ENCODE measurements around the gene RHOBTB1.
A peak's percentile ranks its signal among the peaks of the same experiment; 100 is the strongest.

RHOBTB1 gene

GRCh38 chr10:60828489-60828852, 115.5 kb downstream of the RHOBTB1 start:
- Histone ChIP-seq H3K79me2 (ENCODE audit: insufficient read depth, low read length) (no peaks in the 10 kb centered on the region), H3K9me3 (ENCODE audit: insufficient read depth, low read length, severe bottlenecking) (no peaks in the 10 kb centered on the region), H3K36me3 (ENCODE audit: insufficient read depth, low read length) (no peaks in the 10 kb centered on the region), H3K4me2 (ENCODE audit: insufficient read depth, low read length) (peak overlapping the region; percentile 41; the same call in 1 of the 2 replicates), H3K27me3 (ENCODE audit: insufficient read depth, low read length, poor library complexity) (no peaks in the 10 kb centered on the region), H4K20me1 (ENCODE audit: insufficient read depth, low read length) (no peaks in the 10 kb centered on the region), H3K4me1 (ENCODE audit: insufficient read depth, low read length) (peaks cover 27% of the 10 kb centered on the region), H3K27ac (ENCODE audit: low read length) (peak overlapping the region; percentile 50), H3K4me3 (ENCODE audit: low read depth in 1 of 2, low read length in 2 of 2) (0 out of 4 replicates have a peak overlapping the region, but pooled peaks of 1 of the 2 experiments have one; percentile 6), H2AFZ (ENCODE audit: low read depth, low read length) (no peak overlapping the region; the same call in 1 of the 2 replicates), H3K9ac (ENCODE audit: low read depth, low read length) (no peak overlapping the region)
- no peak for TF ChIP-seq CTCF (IDR thresholded peaks at IDR 0.05; ENCODE audit: borderline replicate concordance, extremely low read depth, low read length, poor library complexity, severe bottlenecking)
- no peak for TF ChIP-seq EZH2 (IDR thresholded peaks at IDR 0.05; ENCODE audit: borderline replicate concordance, low read depth, low read length, severe bottlenecking)
- DNase-seq, result no peak
- peak; percentile 46; the same call in 1 of the 3 replicates for ATAC-seq (ENCODE audit: insufficient read depth, low read depth)

- ATAC-seq (ENCODE audit: insufficient read depth, low read depth) (peak; percentile 79), DNase-seq (peak; percentile 20)
- peak overlapping the region; percentile 45 for H2AFZ ChIP-seq (ENCODE audit: low read depth, low read length)
- H3K36me3 ChIP-seq (ENCODE audit: insufficient read depth, low read length), result no peaks in the 10 kb centered on the region
- peak overlapping the region; percentile 41 for H3K4me2 ChIP-seq (ENCODE audit: insufficient read depth, low read length)
- peaks cover 27% of the 10 kb centered on the region for H3K4me1 ChIP-seq (ENCODE audit: insufficient read depth, low read length)
- H3K27ac ChIP-seq (ENCODE audit: low read length), result peak overlapping the region; percentile 50
- H3K27me3 ChIP-seq (ENCODE audit: insufficient read depth, low read length, poor library complexity), result no peaks in the 10 kb centered on the region
- no peaks in the 10 kb centered on the region for H4K20me1 ChIP-seq (ENCODE audit: insufficient read depth, low read length)
- no peak for TF ChIP-seq EZH2 (IDR thresholded peaks at IDR 0.05; ENCODE audit: borderline replicate concordance, low read depth, low read length, severe bottlenecking)
- no peak for TF ChIP-seq CTCF (IDR thresholded peaks at IDR 0.05; ENCODE audit: borderline replicate concordance, extremely low read depth, low read length, poor library complexity, severe bottlenecking)
- no peak overlapping the region for H3K4me3 ChIP-seq (ENCODE audit: low read depth in 1 of 2, low read length in 2 of 2)
- H3K79me2 ChIP-seq (ENCODE audit: insufficient read depth, low read length), result no peaks in the 10 kb centered on the region
- no peak overlapping the region for H3K9ac ChIP-seq (ENCODE audit: low read depth, low read length)
- no peaks in the 10 kb centered on the region for H3K9me3 ChIP-seq (ENCODE audit: insufficient read depth, low read length, severe bottlenecking)
Measured at GRCh38 chr10:60827791-60828488, 116.0 kb downstream of the RHOBTB1 start.

- Histone ChIP-seq H3K27ac (ENCODE audit: low read length) (no peak overlapping the region), H2AFZ (ENCODE audit: low read depth, low read length) (no peak overlapping the region), H3K9me3 (ENCODE audit: insufficient read depth, low read length, severe bottlenecking) (no peaks in the 10 kb centered on the region), H3K4me1 (ENCODE audit: insufficient read depth, low read length) (peaks cover 27% of the 10 kb centered on the region), H3K4me2 (ENCODE audit: insufficient read depth, low read length) (no peak overlapping the region), H3K27me3 (ENCODE audit: insufficient read depth, low read length, poor library complexity) (no peaks in the 10 kb centered on the region), H3K9ac (ENCODE audit: low read depth, low read length) (no peak overlapping the region), H4K20me1 (ENCODE audit: insufficient read depth, low read length) (no peaks in the 10 kb centered on the region), H3K36me3 (ENCODE audit: insufficient read depth, low read length) (no peaks in the 10 kb centered on the region), H3K79me2 (ENCODE audit: insufficient read depth, low read length) (no peaks in the 10 kb centered on the region), H3K4me3 (ENCODE audit: low read depth in 1 of 2, low read length in 2 of 2) (no peak overlapping the region)
- TF ChIP-seq EZH2 (IDR thresholded peaks at IDR 0.05; ENCODE audit: borderline replicate concordance, low read depth, low read length, severe bottlenecking) (no peak), CTCF (IDR thresholded peaks at IDR 0.05; ENCODE audit: borderline replicate concordance, extremely low read depth, low read length, poor library complexity, severe bottlenecking) (no peak)
- DNase-seq (no peak), ATAC-seq (ENCODE audit: insufficient read depth, low read depth) (no peak)
Measured at GRCh38 chr10:60825520-60825919, 118.5 kb downstream of the RHOBTB1 start.

Data from DND-41 (cell line).